Hepatocyte (in vitro differentiated cells): ENCODE measurements around the gene SLC37A1. TPM values are rescaled to one million over a fixed set of nuclear protein-coding genes. Genes with fewer than 3 reads are reported as not detected.

Experiments
- DNase-seq: peaks from one replicate; pipeline ENCODE4 v3.0.0-alpha.2; 2016; ENCODE audit warnings: low spot score
- H2AFZ ChIP-seq: fragments of 200-600 bp; sonication (generic); 2 replicates; pipeline ENCODE4 v1.6.0; 2016; ENCODE audit warnings: antibody characterized with exemption, mild to moderate bottlenecking
- H3K27ac ChIP-seq: fragments of 200-600 bp; sonication (generic); 2 replicates; pipeline ENCODE4 v1.5.1; 2016; ENCODE audit warnings: mild to moderate bottlenecking
- H3K27me3 ChIP-seq: fragments of 200-600 bp; sonication (generic); 2 replicates; pipeline ENCODE4 v1.6.1; 2016
- H3K36me3 ChIP-seq: fragments of 200-600 bp; sonication (generic); replicated peaks from 2 replicates; pipeline ENCODE4 v1.5.1; 2016; ENCODE audit warnings: low read depth; ENCODE audit not compliant: insufficient read depth
- H3K4me1 ChIP-seq: fragments of 200-600 bp; sonication (generic); 2 replicates; pipeline ENCODE4 v1.5.1; 2016; ENCODE audit warnings: mild to moderate bottlenecking, moderate library complexity; ENCODE audit not compliant: insufficient read depth
- H3K4me2 ChIP-seq: fragments of 200-600 bp; sonication (generic); 2 replicates; pipeline ENCODE4 v1.6.0; 2016
- H3K4me3 ChIP-seq: fragments of 200-600 bp; sonication (generic); 2 replicates; pipeline ENCODE4 v1.5.1; 2016; ENCODE audit warnings: mild to moderate bottlenecking
- H3K79me2 ChIP-seq: fragments of 200-600 bp; sonication (generic); 2 replicates; pipeline ENCODE4 v1.6.0; 2017; ENCODE audit warnings: mild to moderate bottlenecking
- H3K9me2 ChIP-seq: fragments of 200-600 bp; sonication (generic); replicated peaks from 2 replicates; pipeline ENCODE4 v1.6.0; 2017; ENCODE audit warnings: mild to moderate bottlenecking; ENCODE audit not compliant: insufficient read depth
- H3K9me3 ChIP-seq: fragments of 200-600 bp; sonication (generic); 2 replicates; pipeline ENCODE4 v1.5.1; 2016; ENCODE audit warnings: low read depth, mild to moderate bottlenecking
- H4K20me1 ChIP-seq: fragments of 200-600 bp; sonication (generic); 2 replicates; pipeline ENCODE4 v1.6.0; 2016; ENCODE audit warnings: mild to moderate bottlenecking; ENCODE audit not compliant: insufficient read depth, poor library complexity, severe bottlenecking
- EZH2 ChIP-seq: fragments of 200-600 bp; sonication (generic); IDR thresholded peaks from 2 replicates; pipeline ENCODE4 v1.6.1; 2016; ENCODE audit warnings: antibody characterized with exemption, mild to moderate bottlenecking, borderline replicate concordance
- EZH2phosphoT487 ChIP-seq: fragments of 200-600 bp; sonication (generic); IDR thresholded peaks from one replicate; pipeline ENCODE4 v1.6.1; 2018; ENCODE audit warnings: antibody characterized with exemption, mild to moderate bottlenecking, low read depth, moderate library complexity; ENCODE audit not compliant: unreplicated experiment, severe bottlenecking
- WGBS: methylation state at CpG from one replicate; pipeline ENCODE4 v1.1.6; 2016; ENCODE audit warnings: low lambda C conversion rate; ENCODE audit errors: missing lambda C conversion rate; 5-methylcytosine and 5-hydroxymethylcytosine counted together
- polyA plus RNA-seq: library from polyadenylated mRNA; unstranded; fragments of >200 nt; fragmentation: Nextera tagmentation; extraction: Ambion mirVana; gene quantifications from 2 replicates; pipeline ENCODE4 v1.2.1, GENCODE V29; 2016
- total RNA-seq: library from RNA; depleted of rRNA; stranded (reverse); fragments of >200 nt; gene quantifications from 2 replicates; pipeline ENCODE4 v1.2.3, GENCODE V29; 2014
- TF ChIP-seq, protein P1 (sequence below): fragments of 200-600 bp; sonication (generic); IDR thresholded peaks from 2 replicates; pipeline ENCODE4 v1.5.1; 2016; ENCODE audit warnings: antibody characterized with exemption, mild to moderate bottlenecking; ENCODE audit not compliant: poor library complexity

Gene SLC37A1
- total and polyA plus RNA-seq, 2 experiments from 2014 or later: 17.9 to 18.5 TPM

DNA sequence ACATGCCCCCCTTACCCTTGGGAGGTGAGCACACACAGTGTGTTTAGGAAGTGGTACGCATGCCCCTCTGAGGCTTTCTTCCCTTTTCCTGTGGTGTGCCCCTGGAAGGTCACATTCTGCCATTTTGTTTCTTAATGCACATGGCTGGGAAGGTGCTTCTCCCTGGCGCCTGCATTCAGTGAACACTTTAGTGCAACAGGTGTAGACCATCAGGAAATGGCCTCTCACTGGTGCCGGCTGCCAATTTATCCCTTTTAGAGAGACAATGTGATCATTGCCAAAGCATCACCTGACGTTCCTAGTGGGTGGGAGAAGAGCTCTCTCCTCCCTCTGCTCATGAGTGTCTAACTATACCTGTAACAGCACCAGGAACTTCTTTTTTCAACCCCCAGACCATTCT is 88.0 kb downstream of the SLC37A1 start:
- Histone ChIP-seq H3K79me2 (no peaks in the 10 kb centered on the region), H3K4me2 (no peak overlapping the region), H3K9me3 (no peaks in the 10 kb centered on the region), H3K4me3 (no peak overlapping the region), H4K20me1 (no peaks in the 10 kb centered on the region), H3K27ac (no peak overlapping the region), H3K36me3 (no peaks in the 10 kb centered on the region), H3K9me2 (no peaks in the 10 kb centered on the region), H2AFZ (no peak overlapping the region), H3K27me3 (no peaks in the 10 kb centered on the region), H3K4me1 (no peaks in the 10 kb centered on the region)
- DNase-seq: no peak
- WGBS: 92% methylated on average over 4 of the region's 4 CpGs
- no peak for TF ChIP-seq EZH2
- no peak for TF ChIP-seq EZH2phosphoT487
- TF ChIP-seq, protein P1, sequence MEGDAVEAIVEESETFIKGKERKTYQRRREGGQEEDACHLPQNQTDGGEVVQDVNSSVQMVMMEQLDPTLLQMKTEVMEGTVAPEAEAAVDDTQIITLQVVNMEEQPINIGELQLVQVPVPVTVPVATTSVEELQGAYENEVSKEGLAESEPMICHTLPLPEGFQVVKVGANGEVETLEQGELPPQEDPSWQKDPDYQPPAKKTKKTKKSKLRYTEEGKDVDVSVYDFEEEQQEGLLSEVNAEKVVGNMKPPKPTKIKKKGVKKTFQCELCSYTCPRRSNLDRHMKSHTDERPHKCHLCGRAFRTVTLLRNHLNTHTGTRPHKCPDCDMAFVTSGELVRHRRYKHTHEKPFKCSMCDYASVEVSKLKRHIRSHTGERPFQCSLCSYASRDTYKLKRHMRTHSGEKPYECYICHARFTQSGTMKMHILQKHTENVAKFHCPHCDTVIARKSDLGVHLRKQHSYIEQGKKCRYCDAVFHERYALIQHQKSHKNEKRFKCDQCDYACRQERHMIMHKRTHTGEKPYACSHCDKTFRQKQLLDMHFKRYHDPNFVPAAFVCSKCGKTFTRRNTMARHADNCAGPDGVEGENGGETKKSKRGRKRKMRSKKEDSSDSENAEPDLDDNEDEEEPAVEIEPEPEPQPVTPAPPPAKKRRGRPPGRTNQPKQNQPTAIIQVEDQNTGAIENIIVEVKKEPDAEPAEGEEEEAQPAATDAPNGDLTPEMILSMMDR: no peak

DNA sequence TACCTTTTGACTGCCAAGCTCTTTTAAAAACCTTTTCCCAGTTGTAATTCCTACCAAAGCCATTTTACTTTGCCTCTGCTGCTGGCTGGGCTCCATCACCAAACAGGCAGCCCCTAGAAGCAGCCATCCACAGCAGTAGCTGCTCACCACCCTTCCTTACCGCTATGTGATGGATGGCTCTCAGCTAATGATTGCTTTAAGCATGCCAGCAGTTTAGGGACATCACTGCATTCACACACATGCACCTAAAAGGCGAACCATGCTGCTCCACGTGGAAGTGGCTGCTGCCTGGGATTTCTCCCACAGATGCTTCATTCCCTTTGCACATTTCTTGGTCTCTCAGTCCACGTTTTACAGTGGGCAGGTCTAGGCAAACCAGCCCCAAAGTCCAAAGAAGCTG is 93.5 kb downstream of the SLC37A1 start:
- TF ChIP-seq, protein P1: no peak
- TF ChIP-seq EZH2phosphoT487 (no peak), EZH2 (no peak)
- 83% methylated on average over 4 of the region's 4 CpGs for WGBS
- H4K20me1 ChIP-seq: no peaks in the 10 kb centered on the region
- no peaks in the 10 kb centered on the region for H3K9me3 ChIP-seq
- no peak for DNase-seq
- no peaks in the 10 kb centered on the region for H3K79me2 ChIP-seq
- no peaks in the 10 kb centered on the region for H3K9me2 ChIP-seq
- no peak overlapping the region for H3K4me3 ChIP-seq
- no peak overlapping the region for H2AFZ ChIP-seq
- H3K36me3 ChIP-seq: no peaks in the 10 kb centered on the region
- H3K4me2 ChIP-seq: no peak overlapping the region
- no peaks in the 10 kb centered on the region for H3K4me1 ChIP-seq
- H3K27me3 ChIP-seq: no peaks in the 10 kb centered on the region
- peak overlapping the region; percentile 18 for H3K27ac ChIP-seq

DNA sequence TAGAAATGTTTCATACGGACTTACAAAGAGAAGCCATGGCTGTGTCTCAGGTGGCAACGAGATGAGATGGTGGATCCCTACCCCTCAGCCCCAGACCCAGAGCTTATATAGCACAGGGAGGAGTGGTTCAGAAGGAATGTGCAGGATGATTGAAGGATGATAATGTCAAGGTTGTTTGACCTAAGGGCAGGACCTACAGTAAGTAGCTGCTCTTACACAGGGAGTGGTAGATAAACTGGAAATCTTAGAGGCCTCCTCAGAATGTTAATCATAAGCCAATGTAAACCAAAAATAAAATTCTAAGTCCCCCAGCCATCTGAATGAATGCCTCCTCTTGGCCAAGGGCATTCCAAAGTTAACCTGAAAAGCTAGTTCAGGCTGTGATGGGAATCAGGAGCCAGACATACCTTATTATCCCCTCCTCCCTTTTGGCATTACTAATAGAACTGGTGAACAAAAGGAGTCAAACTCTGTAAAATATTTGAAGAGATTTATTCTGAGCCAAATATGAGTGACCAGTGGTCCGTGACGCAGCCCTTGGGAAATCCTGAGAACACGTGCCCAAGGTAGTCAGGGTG is 94.0 kb downstream of the SLC37A1 start:
- 65% methylated on average over 5 of the region's 5 CpGs for WGBS
- no peaks in the 10 kb centered on the region for H3K4me1 ChIP-seq
- H3K9me2 ChIP-seq: no peaks in the 10 kb centered on the region
- H3K79me2 ChIP-seq: no peaks in the 10 kb centered on the region
- TF ChIP-seq, protein P1: no peak
- H3K27me3 ChIP-seq: no peaks in the 10 kb centered on the region
- H3K36me3 ChIP-seq: no peaks in the 10 kb centered on the region
- H3K9me3 ChIP-seq: no peaks in the 10 kb centered on the region
- no peak overlapping the region for H3K4me2 ChIP-seq
- H4K20me1 ChIP-seq: no peaks in the 10 kb centered on the region
- no peak overlapping the region for H2AFZ ChIP-seq
- peak overlapping the region; percentile 18 for H3K27ac ChIP-seq
- no peak for DNase-seq
- H3K4me3 ChIP-seq: no peak overlapping the region

DNA sequence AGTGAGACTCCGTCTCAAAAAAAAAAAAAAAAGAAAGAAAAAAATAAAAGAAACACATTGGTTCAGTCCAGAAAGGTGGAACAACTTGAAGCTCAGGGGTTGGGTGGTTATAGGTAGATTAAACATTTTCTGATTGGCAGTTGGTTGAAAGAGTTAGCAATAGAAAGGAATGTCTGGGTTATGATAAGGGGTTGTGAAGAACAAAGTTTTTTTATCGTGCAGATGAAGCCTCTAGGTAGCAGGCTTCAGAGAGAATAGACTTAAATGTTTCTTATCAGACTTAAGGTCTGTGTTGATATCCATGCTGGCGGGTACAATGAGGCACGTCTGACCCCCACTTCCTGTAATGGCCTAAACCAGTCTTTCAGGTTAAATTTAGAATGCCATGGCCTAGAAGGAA is 94.8 kb downstream of the SLC37A1 start:
- Histone ChIP-seq H3K4me3 (no peak overlapping the region), H3K79me2 (no peaks in the 10 kb centered on the region), H3K4me1 (no peaks in the 10 kb centered on the region), H3K4me2 (no peak overlapping the region), H2AFZ (no peak overlapping the region), H3K9me3 (no peaks in the 10 kb centered on the region), H3K27me3 (no peaks in the 10 kb centered on the region), H3K9me2 (no peaks in the 10 kb centered on the region), H3K27ac (no peak overlapping the region), H3K36me3 (no peaks in the 10 kb centered on the region), H4K20me1 (no peaks in the 10 kb centered on the region)
- WGBS: 69% methylated on average over 4 of the region's 4 CpGs
- no peak for DNase-seq
- no peak for TF ChIP-seq EZH2
- TF ChIP-seq EZH2phosphoT487: no peak
- TF ChIP-seq, protein P1: no peak
